NCI-H128 (cell line): Measurements from ENCODE around the gene CNTN5.

Experiments used
- DNase-seq: peaks from one replicate; lab custom pipeline; 2025; ENCODE audit not compliant: unreplicated experiment; lab: John Stamatoyannopoulos, UW

CNTN5 gene

DNA sequence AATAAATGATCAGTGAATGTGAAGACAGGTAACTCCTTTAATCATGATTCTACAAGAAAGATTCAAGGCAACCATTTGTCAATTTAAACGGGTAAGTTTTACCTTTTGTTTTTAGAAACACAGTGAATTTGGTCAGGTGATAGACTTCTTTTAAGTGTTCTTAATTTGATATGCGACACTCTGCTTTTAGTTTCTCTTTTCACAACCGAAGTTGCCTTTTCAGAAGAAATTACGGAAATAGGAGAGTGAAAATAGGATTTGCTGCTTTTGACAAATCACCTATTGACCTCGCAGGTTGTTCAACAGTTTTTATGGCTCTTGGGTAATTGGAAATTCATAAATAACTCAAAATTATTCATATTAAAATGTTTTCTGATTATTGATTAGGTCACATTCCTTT, 142.1 kb downstream of the CNTN5 start:
- DNase-seq: no peak

GRCh38 chr11:99170591-99170990, 149.8 kb downstream of the CNTN5 start:
- no peak for DNase-seq

GRCh38 chr11:99171330-99171729, 150.6 kb downstream of the CNTN5 start:
- DNase-seq: no peak

DNA sequence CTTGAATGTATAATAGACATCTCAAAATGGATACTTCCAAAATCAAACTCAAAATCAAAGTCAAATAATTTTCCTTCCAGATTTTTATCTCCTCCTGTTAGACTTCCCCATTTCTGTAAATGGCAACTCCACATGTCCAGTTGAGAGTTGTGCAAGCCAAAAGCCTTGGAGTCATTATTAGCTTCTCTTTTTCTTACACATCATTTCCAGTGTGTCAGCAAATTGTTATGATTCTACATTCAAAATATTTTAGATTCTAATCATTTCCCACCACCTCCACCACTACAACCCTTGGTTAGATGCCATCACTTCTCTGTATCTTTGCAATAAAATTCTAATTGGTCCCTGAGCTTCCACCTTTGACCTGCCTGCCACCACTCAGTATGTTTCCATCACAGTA, 155.7 kb downstream of the CNTN5 start:
- no peak for DNase-seq

GRCh38 chr11:99177446-99177845, 156.7 kb downstream of the CNTN5 start:
- DNase-seq: no peak

GRCh38 chr11:99184146-99184545, 163.4 kb downstream of the CNTN5 start:
- DNase-seq: no peak

GRCh38 chr11:99188221-99188620, 167.5 kb downstream of the CNTN5 start:
- DNase-seq: no peak

DNA sequence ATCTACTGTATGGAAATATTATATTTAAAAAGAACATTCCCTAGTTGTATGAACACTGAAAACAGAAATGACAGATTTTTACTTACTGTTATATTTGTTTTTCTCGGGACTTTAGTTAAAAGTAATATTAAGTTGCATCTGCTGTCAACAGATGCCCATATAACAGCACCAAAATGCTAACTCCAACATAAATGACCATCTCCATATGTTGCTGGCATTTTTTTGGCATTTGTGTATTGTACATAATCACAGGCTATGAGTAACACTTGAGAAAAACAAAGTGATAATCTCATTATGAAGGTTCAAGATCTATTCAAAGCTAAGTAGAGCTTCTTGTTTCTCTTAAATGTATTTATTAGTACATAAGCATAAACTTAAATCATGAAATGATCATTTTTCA, 172.0 kb downstream of the CNTN5 start:
- DNase-seq: no peak

GRCh38 chr11:99197477-99197876, 176.7 kb downstream of the CNTN5 start:
- no peak for DNase-seq

- DNase-seq: no peak
Measured at GRCh38 chr11:99198215-99198614, 177.5 kb downstream of the CNTN5 start.

- no peak for DNase-seq
Measured at GRCh38 chr11:99199341-99199740, 178.6 kb downstream of the CNTN5 start.

GRCh38 chr11:99200720-99201119, 180.0 kb downstream of the CNTN5 start:
- no peak for DNase-seq

DNA sequence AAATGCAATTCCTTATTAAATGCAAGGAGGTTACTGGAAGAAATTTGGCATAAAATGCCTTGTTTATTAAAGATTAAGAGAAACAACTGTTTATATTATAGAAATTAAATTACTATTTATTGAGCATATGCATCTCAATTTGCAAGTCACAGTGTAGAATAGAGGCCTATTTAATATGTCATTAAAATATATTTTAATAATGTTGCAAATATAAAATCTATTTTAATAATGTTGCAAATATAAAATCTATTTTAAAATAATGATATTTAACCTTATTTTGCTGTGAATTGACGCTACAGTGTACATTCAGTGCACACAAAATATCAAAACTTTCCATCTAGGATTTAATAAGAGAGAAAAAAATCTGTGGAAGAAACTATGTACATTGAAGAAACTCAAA, 188.1 kb downstream of the CNTN5 start:
- no peak for DNase-seq

GRCh38 chr11:99229544-99229943, 208.8 kb downstream of the CNTN5 start:
- no peak for DNase-seq

GRCh38 chr11:99234534-99234933, 213.8 kb downstream of the CNTN5 start:
- no peak for DNase-seq

DNA sequence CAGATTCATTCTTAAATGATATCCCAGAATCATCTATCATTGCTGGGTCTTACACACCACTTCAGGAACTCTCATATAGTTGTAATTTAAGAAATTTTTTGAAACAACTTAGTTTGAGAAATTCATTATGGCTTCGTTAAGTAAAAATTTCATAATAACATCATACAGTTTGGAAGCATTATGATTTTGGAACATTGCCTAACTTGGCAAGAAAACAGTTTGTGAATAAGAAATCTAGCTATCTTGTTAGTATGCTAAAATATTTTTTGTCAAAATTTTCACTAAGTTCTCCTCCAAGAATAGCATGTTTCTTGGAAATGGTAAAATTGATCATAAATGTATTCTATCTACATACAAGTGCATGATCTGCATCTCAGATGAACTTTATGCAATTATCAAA, 217.7 kb downstream of the CNTN5 start:
- no peak for DNase-seq

GRCh38 chr11:99240192-99241030, 219.7 kb downstream of the CNTN5 start:
- DNase-seq: no peak

GRCh38 chr11:99241066-99241465, 220.3 kb downstream of the CNTN5 start:
- no peak for DNase-seq

GRCh38 chr11:99244613-99245012, 223.9 kb downstream of the CNTN5 start:
- no peak for DNase-seq

GRCh38 chr11:99246199-99246598, 225.4 kb downstream of the CNTN5 start:
- no peak for DNase-seq

- DNase-seq: no peak
Measured at GRCh38 chr11:99256614-99257013, 235.9 kb downstream of the CNTN5 start.

- no peak for DNase-seq
Measured at GRCh38 chr11:99257131-99257530, 236.4 kb downstream of the CNTN5 start.

DNA sequence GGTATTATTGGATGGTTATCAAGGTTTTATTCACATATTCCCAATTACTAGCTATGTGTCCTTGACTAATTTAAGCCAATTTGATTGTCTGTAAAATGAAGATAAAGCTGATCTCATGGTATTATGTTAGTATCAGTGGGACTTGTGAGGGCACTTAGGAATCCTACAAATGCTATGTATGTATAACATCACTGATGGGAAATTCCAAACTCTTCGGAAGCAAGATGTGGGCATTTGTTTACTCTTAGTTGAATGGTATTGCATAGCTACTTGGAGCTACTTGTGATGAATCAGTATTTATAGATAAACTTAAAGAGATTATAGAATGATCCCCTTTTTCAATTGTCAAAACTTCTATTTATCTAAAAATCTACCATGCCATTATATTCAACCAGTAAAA, 239.9 kb downstream of the CNTN5 start:
- no peak for DNase-seq
